ENCODE results near the gene UCK1. TPM values are rescaled to one million over a fixed set of nuclear protein-coding genes. Genes with fewer than 3 reads are reported as not detected.

UCK1 gene
- total RNA-seq, 1 experiment from 2014 or later: 31.7 TPM

GRCh38 chr9:131496844-131497405 lies 34.1 kb downstream of the UCK1 start:
- Histone ChIP-seq H3K9me3 (ENCODE audit: insufficient read depth, low read depth) (no peaks in the 10 kb centered on the region), H3K27ac (no peak overlapping the region), H3F3A (ENCODE audit: insufficient read depth, low read depth) (peaks cover 21% of the 10 kb centered on the region; the same call in 1 of the 2 replicates), H3K4me1 (replicated peaks; ENCODE audit: insufficient read depth) (no peaks in the 10 kb centered on the region), H3K79me2 (ENCODE audit: low read depth) (no peaks in the 10 kb centered on the region), H3K4me2 (no peak overlapping the region), H3K9me2 (ENCODE audit: insufficient read depth) (no peaks in the 10 kb centered on the region), H3K4me3 (no peak overlapping the region), H3K36me3 (ENCODE audit: low read depth) (peaks cover 24% of the 10 kb centered on the region), H4K20me1 (ENCODE audit: insufficient read depth) (peaks cover 27% of the 10 kb centered on the region), H2AFZ (no peak overlapping the region), H3K27me3 (ENCODE audit: insufficient read depth, low read depth) (no peaks in the 10 kb centered on the region)
- CTCF ChIA-PET: no interaction called here
- BruUV-seq (replicated peaks): no TSS peak
- intact Hi-C loops (cut with micrococcal nuclease; ENCODE audit: unreplicated experiment): no loop called here
- TF ChIP-seq EZH2 (IDR thresholded peaks at IDR 0.05; ENCODE audit: low read depth) (no peak), CTCF (conservative IDR thresholded peaks at IDR 0.05) (no peak)
- no peak for DNase-seq
- POLR2A ChIA-PET (ENCODE audit: unreplicated experiment): no interaction called here

- Histone ChIP-seq H3K4me3 (no peak overlapping the region), H3K79me2 (ENCODE audit: low read depth) (no peaks in the 10 kb centered on the region), H3K27ac (no peak overlapping the region), H2AFZ (no peak overlapping the region), H3K9me3 (ENCODE audit: insufficient read depth, low read depth) (no peaks in the 10 kb centered on the region), H3K4me1 (replicated peaks; ENCODE audit: insufficient read depth) (no peaks in the 10 kb centered on the region), H4K20me1 (ENCODE audit: insufficient read depth) (peaks cover 26% of the 10 kb centered on the region), H3K4me2 (no peak overlapping the region), H3K9me2 (ENCODE audit: insufficient read depth) (no peaks in the 10 kb centered on the region), H3F3A (ENCODE audit: insufficient read depth, low read depth) (peaks cover 19% of the 10 kb centered on the region; the same call in 1 of the 2 replicates), H3K36me3 (ENCODE audit: low read depth) (peaks cover 24% of the 10 kb centered on the region), H3K27me3 (ENCODE audit: insufficient read depth, low read depth) (no peaks in the 10 kb centered on the region)
- ChIA-PET CTCF (no interaction called here), POLR2A (ENCODE audit: unreplicated experiment) (interaction anchor here (0.6 kb wide), 1 partner anchor 80 kb away, joined by 4 read pairs; no protein-coding TSS in a partner anchor)
- DNase-seq: no peak
- TF ChIP-seq EZH2 (IDR thresholded peaks at IDR 0.05; ENCODE audit: low read depth) (no peak), CTCF (conservative IDR thresholded peaks at IDR 0.05) (no peak)
- BruUV-seq (replicated peaks): no TSS peak
- intact Hi-C loops (cut with micrococcal nuclease; ENCODE audit: unreplicated experiment): no loop called here
Observed at GRCh38 chr9:131495785-131496184, 35.3 kb downstream of the UCK1 start.

GRCh38 chr9:131494296-131494870 lies 36.7 kb downstream of the UCK1 start:
- H3K4me2 ChIP-seq: no peak overlapping the region
- H3K79me2 ChIP-seq (ENCODE audit: low read depth): no peaks in the 10 kb centered on the region
- no TSS peak for BruUV-seq (replicated peaks)
- H2AFZ ChIP-seq: no peak overlapping the region
- no peak overlapping the region for H3K27ac ChIP-seq
- no peak overlapping the region for H3K4me3 ChIP-seq
- H3K9me2 ChIP-seq (ENCODE audit: insufficient read depth): no peaks in the 10 kb centered on the region
- H4K20me1 ChIP-seq (ENCODE audit: insufficient read depth): peaks cover 28% of the 10 kb centered on the region
- no peak for DNase-seq
- TF ChIP-seq CTCF (conservative IDR thresholded peaks at IDR 0.05): no peak
- H3K36me3 ChIP-seq (ENCODE audit: low read depth): peaks cover 25% of the 10 kb centered on the region
- POLR2A ChIA-PET (ENCODE audit: unreplicated experiment): no interaction called here
- CTCF ChIA-PET: no interaction called here
- no peaks in the 10 kb centered on the region for H3K4me1 ChIP-seq (replicated peaks; ENCODE audit: insufficient read depth)
- H3F3A ChIP-seq (ENCODE audit: insufficient read depth, low read depth): peaks cover 11% of the 10 kb centered on the region; the same call in 1 of the 2 replicates
- H3K9me3 ChIP-seq (ENCODE audit: insufficient read depth, low read depth): no peaks in the 10 kb centered on the region
- intact Hi-C loops (cut with micrococcal nuclease; ENCODE audit: unreplicated experiment): no loop called here
- H3K27me3 ChIP-seq (ENCODE audit: insufficient read depth, low read depth): no peaks in the 10 kb centered on the region
